Upper lobe of left lung (tissue), 6 donors: ENCODE data around the gene GSTM1. TPM values are rescaled to one million over a fixed set of nuclear protein-coding genes. Genes with fewer than 3 reads are reported as not detected.

ENCODE experiments used
- ATAC-seq, 2 donors: fragments of 200-7000 bp; cut with Tn5 transposase; one replicate each; pipeline ENCODE4 v1.9.1; 2022; ENCODE audit warnings: mild to moderate bottlenecking in 2 of 2, moderate library complexity in 2 of 2; ENCODE audit not compliant: low FRiP score in 2 of 2
- DNase-seq, 2 donors: peaks; one replicate each; pipeline ENCODE4 v3.0.0-alpha.2; 2019 to 2020
- H3K27ac ChIP-seq, 4 donors: fragments of 200-600 bp; sonication (generic); one replicate each; pipeline ENCODE4 v1.5.1; 2016 to 2019
- H3K27me3 ChIP-seq, 4 donors: fragments of 200-600 bp; sonication (generic); one replicate each; pipeline ENCODE4 v1.5.1; 2017 to 2019
- H3K36me3 ChIP-seq, 4 donors: fragments of 200-600 bp; sonication (generic); one replicate each; pipeline ENCODE4 v1.5.1; 2016 to 2019
- H3K4me1 ChIP-seq, 4 donors: fragments of 200-600 bp; sonication (generic); one replicate each; pipeline ENCODE4 v1.5.1; 2018 to 2019
- H3K4me3 ChIP-seq, 4 donors: fragments of 200-600 bp; sonication (generic); one replicate each; pipeline ENCODE4 v1.5.1; 2017 to 2019; ENCODE audit warnings: mild to moderate bottlenecking in 2 of 4, moderate library complexity in 1 of 4
- H3K9me3 ChIP-seq, 4 donors: fragments of 200-600 bp; sonication (generic); one replicate each; pipeline ENCODE4 v1.5.1; 2018 to 2019
- CTCF ChIP-seq, 6 experiments: fragments of 450-650 bp in 4 of 6; fragments of 200-600 bp in 2 of 6; sonication (generic) in 2 of 6; IDR thresholded peaks; one replicate each; pipeline ENCODE4 v1.5.1; 2016 to 2019; ENCODE audit warnings: antibody characterized with exemption in 6 of 6
- EP300 ChIP-seq, 4 donors: sonication (generic); formaldehyde crosslinking; IDR thresholded peaks; one replicate each; pipeline ENCODE4 v1.5.1; 2017; ENCODE audit warnings: antibody characterized with exemption in 4 of 4, control low read depth in 2 of 4
- POLR2A ChIP-seq, 4 donors: fragments of 450-650 bp; IDR thresholded peaks; one replicate each; pipeline ENCODE4 v1.5.1; 2016 to 2017; ENCODE audit warnings: antibody characterized with exemption in 4 of 4, mild to moderate bottlenecking in 2 of 4
- POLR2AphosphoS5 ChIP-seq, 2 donors: sonication (generic); formaldehyde crosslinking; IDR thresholded peaks; one replicate each; pipeline ENCODE4 v1.5.1; 2017; ENCODE audit warnings: antibody characterized with exemption in 2 of 2
- WGBS, 2 donors: methylation state at CpG; one replicate each; pipeline ENCODE4 v1.1.5; 2017 to 2018; 5-methylcytosine and 5-hydroxymethylcytosine counted together
- total RNA-seq, 6 donors: library from RNA; depleted of rRNA in 4 of 6; stranded (reverse); fragments of >200 nt in 4 of 6; gene quantifications; one replicate each; pipeline versions ENCODE4 v1.1.0 to v1.2.1, GENCODE V29; 2016 to 2021
- donor health status: DM: no; HTN: no; CAD: no; lungs with moderate emphysema.
- donor health status: DM: no; HTN: yes; CAD: no; lungs with severe emphysema.

The GSTM1 gene
- total RNA-seq, 6 donors from 2014 or later: 11.8 to 33.0 TPM; not detected in 4

- peak in 1 of 2 donors; percentile 22 for DNase-seq
- H3K9me3 ChIP-seq: no peaks in the 10 kb centered on the region
- no peak for TF ChIP-seq EP300 (IDR thresholded peaks at IDR 0.05)
- no peak for TF ChIP-seq CTCF (IDR thresholded peaks at IDR 0.05)
- TF ChIP-seq POLR2A (IDR thresholded peaks at IDR 0.05): no peak
- no peak for TF ChIP-seq POLR2AphosphoS5 (IDR thresholded peaks at IDR 0.05)
- ATAC-seq: no peak
- H3K27ac ChIP-seq: no peak overlapping the region
- no peaks in the 10 kb centered on the region for H3K36me3 ChIP-seq
- H3K27me3 ChIP-seq: no peaks in the 10 kb centered on the region
- 88% methylated on average over 11 of the region's 12 CpGs for WGBS, 2 donors
- H3K4me1 ChIP-seq: no peaks in the 10 kb centered on the region
- no peak overlapping the region for H3K4me3 ChIP-seq
Observed at GRCh38 chr1:109714661-109715372, 27.2 kb downstream of the GSTM1 start.

- peak in 1 of 2 donors; percentile 49 for DNase-seq
- Histone ChIP-seq H3K36me3 (no peaks in the 10 kb centered on the region), H3K4me1 (no peaks in the 10 kb centered on the region), H3K9me3 (no peaks in the 10 kb centered on the region), H3K4me3 (no peak overlapping the region), H3K27me3 (no peaks in the 10 kb centered on the region), H3K27ac (no peak overlapping the region)
- TF ChIP-seq CTCF (IDR thresholded peaks at IDR 0.05) (no peak), POLR2AphosphoS5 (IDR thresholded peaks at IDR 0.05) (no peak), POLR2A (IDR thresholded peaks at IDR 0.05) (no peak), EP300 (IDR thresholded peaks at IDR 0.05) (no peak)
- WGBS, 2 donors: 86 to 91% methylated on average over 2 to 3 of the region's 3 CpGs
- no peak for ATAC-seq
Observed at GRCh38 chr1:109716121-109716520, 28.5 kb downstream of the GSTM1 start.

- WGBS, 2 donors: 62 to 64% methylated on average over 3 of the region's 3 CpGs
- TF ChIP-seq EP300 (IDR thresholded peaks at IDR 0.05): no peak
- TF ChIP-seq CTCF (IDR thresholded peaks at IDR 0.05): no peak
- no peak overlapping the region for H3K27ac ChIP-seq
- H3K4me3 ChIP-seq: no peak overlapping the region
- H3K9me3 ChIP-seq: no peaks in the 10 kb centered on the region
- peak in 1 of 2 donors; percentile 21 for ATAC-seq
- H3K27me3 ChIP-seq: no peaks in the 10 kb centered on the region
- H3K36me3 ChIP-seq: no peaks in the 10 kb centered on the region
- DNase-seq: no peak
- no peaks in the 10 kb centered on the region for H3K4me1 ChIP-seq
Observed at GRCh38 chr1:109716570-109717090, 29.0 kb downstream of the GSTM1 start.

- ATAC-seq (no peak), DNase-seq (no peak)
- H3K36me3 ChIP-seq: no peaks in the 10 kb centered on the region
- no peaks in the 10 kb centered on the region for H3K4me1 ChIP-seq
- TF ChIP-seq POLR2A (IDR thresholded peaks at IDR 0.05) (no peak), CTCF (IDR thresholded peaks at IDR 0.05) (no peak), EP300 (IDR thresholded peaks at IDR 0.05) (no peak), POLR2AphosphoS5 (IDR thresholded peaks at IDR 0.05) (no peak)
- H3K27ac ChIP-seq: no peak overlapping the region
- no peaks in the 10 kb centered on the region for H3K27me3 ChIP-seq
- WGBS, 2 donors: 77 to 86% methylated on average over 5 of the region's 5 CpGs
- H3K9me3 ChIP-seq: no peaks in the 10 kb centered on the region
- no peak overlapping the region for H3K4me3 ChIP-seq
Observed at GRCh38 chr1:109717729-109718128, 30.1 kb downstream of the GSTM1 start.

- Histone ChIP-seq H3K27ac (no peak overlapping the region), H3K4me3 (no peak overlapping the region), H3K27me3 (no peaks in the 10 kb centered on the region), H3K4me1 (no peaks in the 10 kb centered on the region), H3K36me3 (no peaks in the 10 kb centered on the region), H3K9me3 (no peaks in the 10 kb centered on the region)
- ATAC-seq (no peak), DNase-seq (no peak)
- no peak for TF ChIP-seq POLR2A (IDR thresholded peaks at IDR 0.05)
- no peak for TF ChIP-seq EP300 (IDR thresholded peaks at IDR 0.05)
- no peak for TF ChIP-seq POLR2AphosphoS5 (IDR thresholded peaks at IDR 0.05)
- no peak for TF ChIP-seq CTCF (IDR thresholded peaks at IDR 0.05)
- WGBS, 2 donors: 78 to 96% methylated on average over 2 of the region's 2 CpGs
Observed at GRCh38 chr1:109718495-109718894, 30.9 kb downstream of the GSTM1 start.
